Sigmoid colon (tissue), 7 donors: ENCODE data around the gene MYO10. TPM values are rescaled to one million over a fixed set of nuclear protein-coding genes. Genes with fewer than 3 reads are reported as not detected.
A peak's percentile ranks its signal among the peaks of the same experiment; 100 is the strongest.

Experiments used
- DNase-seq: peaks from one replicate; pipeline ENCODE4 v3.0.0-alpha.2; 2019
- H3K27ac ChIP-seq, 4 donors: fragments of 200-600 bp; sonication (generic); one replicate each; pipeline ENCODE4 v1.5.1; 2016 to 2019; ENCODE audit warnings: mild to moderate bottlenecking in 1 of 4
- H3K27me3 ChIP-seq, 3 donors: fragments of 200-600 bp; sonication (generic); one replicate each; pipeline ENCODE4 v1.5.1; 2019; ENCODE audit warnings: mild to moderate bottlenecking in 1 of 3
- H3K36me3 ChIP-seq, 4 donors: fragments of 200-600 bp; sonication (generic); one replicate each; pipeline ENCODE4 v1.5.1; 2016 to 2019
- H3K4me1 ChIP-seq, 4 donors: fragments of 200-600 bp; sonication (generic); one replicate each; pipeline ENCODE4 v1.5.1; 2017 to 2019
- H3K4me3 ChIP-seq, 4 donors: fragments of 200-600 bp; sonication (generic); one replicate each; pipeline ENCODE4 v1.5.1; 2017 to 2019; ENCODE audit warnings: mild to moderate bottlenecking in 2 of 4, moderate library complexity in 1 of 4
- H3K9me3 ChIP-seq, 4 donors: fragments of 200-600 bp in 3 of 4; sonication (generic) in 3 of 4; one replicate each; pipeline versions ENCODE4 v1.5.1 to v1.6.1; 2013 to 2019
- EP300 ChIP-seq, 4 donors: sonication (generic); formaldehyde crosslinking; IDR thresholded peaks; one replicate each; pipeline ENCODE4 v1.6.1; 2017; ENCODE audit warnings: antibody characterized with exemption in 4 of 4
- POLR2A ChIP-seq, 2 donors: fragments of 450-650 bp; IDR thresholded peaks; one replicate each; pipeline ENCODE4 v1.6.1; 2016; ENCODE audit warnings: antibody characterized with exemption in 2 of 2, mild to moderate bottlenecking in 2 of 2, moderate library complexity in 2 of 2
- POLR2AphosphoS5 ChIP-seq, 4 donors: sonication (generic); formaldehyde crosslinking; IDR thresholded peaks; one replicate each; pipeline ENCODE4 v1.6.1; 2017; ENCODE audit warnings: antibody characterized with exemption in 4 of 4
- WGBS, 2 donors: extraction: QIAGEN DNeasy Blood & Tissue Kit; methylation state at CpG; one replicate each; pipeline ENCODE4 v1.1.7; 2013; 5-methylcytosine and 5-hydroxymethylcytosine counted together
- intact Hi-C: fragments of 100-400 bp; cut with DNase I; formaldehyde crosslinking; loops from one replicate; pipeline ENCODE4 v1.15.1; 2023
- polyA plus RNA-seq, 3 donors: library from polyadenylated mRNA; stranded (reverse); fragments of 200-250 nt; gene quantifications; one replicate each; pipeline ENCODE4 v1.2.3, GENCODE V29; 2013
- total RNA-seq, 4 donors: library from RNA; depleted of rRNA; stranded (reverse); fragments of >200 nt; gene quantifications; one replicate each; pipeline ENCODE4 v1.1.0, GENCODE V29; 2016
- TF ChIP-seq, protein P1 (sequence below), 4 experiments: fragments of 450-650 bp in 3 of 4; fragments of 200-600 bp in 1 of 4; IDR thresholded peaks; one replicate each; pipeline ENCODE4 v1.5.1; 2016 to 2019; ENCODE audit warnings: antibody characterized with exemption in 4 of 4, mild to moderate bottlenecking in 3 of 4, moderate library complexity in 2 of 4
- donor health status: healthy with polysubstance abuse.
- donor health status: Bipolar disorder and iron deficiency.
- donor health status: healthy.

MYO10 gene
- total and polyA plus RNA-seq, 7 donors, result 3.9 to 20.3 (median 8.3) TPM

DNA sequence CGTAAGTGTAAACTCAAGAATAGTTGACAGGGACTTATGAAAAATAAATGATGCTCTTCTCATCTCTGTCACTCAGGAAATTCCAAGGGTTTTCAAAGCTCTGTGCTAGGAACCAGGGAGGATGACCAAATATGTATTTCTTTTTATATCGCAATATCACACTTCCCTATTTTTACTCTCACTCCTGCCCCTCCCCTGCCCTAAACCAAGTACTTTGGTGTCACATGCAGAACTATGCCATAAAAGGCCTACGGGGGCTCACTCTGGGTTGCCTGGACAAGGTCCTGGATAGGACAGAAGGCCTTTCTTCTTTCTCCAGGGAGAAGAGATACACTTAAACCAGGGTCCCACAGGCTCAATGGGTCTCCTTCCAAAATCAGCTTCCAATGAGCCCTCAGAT is 311.0 kb downstream of the MYO10 start:
- Histone ChIP-seq H3K4me3 (no peak overlapping the region), H3K4me1 (no peaks in the 10 kb centered on the region), H3K9me3 (no peaks in the 10 kb centered on the region), H3K27me3 (no peaks in the 10 kb centered on the region), H3K36me3 (no peaks in the 10 kb centered on the region), H3K27ac (no peak overlapping the region)
- TF ChIP-seq POLR2A (IDR thresholded peaks at IDR 0.05), result no peak
- TF ChIP-seq, protein P1, sequence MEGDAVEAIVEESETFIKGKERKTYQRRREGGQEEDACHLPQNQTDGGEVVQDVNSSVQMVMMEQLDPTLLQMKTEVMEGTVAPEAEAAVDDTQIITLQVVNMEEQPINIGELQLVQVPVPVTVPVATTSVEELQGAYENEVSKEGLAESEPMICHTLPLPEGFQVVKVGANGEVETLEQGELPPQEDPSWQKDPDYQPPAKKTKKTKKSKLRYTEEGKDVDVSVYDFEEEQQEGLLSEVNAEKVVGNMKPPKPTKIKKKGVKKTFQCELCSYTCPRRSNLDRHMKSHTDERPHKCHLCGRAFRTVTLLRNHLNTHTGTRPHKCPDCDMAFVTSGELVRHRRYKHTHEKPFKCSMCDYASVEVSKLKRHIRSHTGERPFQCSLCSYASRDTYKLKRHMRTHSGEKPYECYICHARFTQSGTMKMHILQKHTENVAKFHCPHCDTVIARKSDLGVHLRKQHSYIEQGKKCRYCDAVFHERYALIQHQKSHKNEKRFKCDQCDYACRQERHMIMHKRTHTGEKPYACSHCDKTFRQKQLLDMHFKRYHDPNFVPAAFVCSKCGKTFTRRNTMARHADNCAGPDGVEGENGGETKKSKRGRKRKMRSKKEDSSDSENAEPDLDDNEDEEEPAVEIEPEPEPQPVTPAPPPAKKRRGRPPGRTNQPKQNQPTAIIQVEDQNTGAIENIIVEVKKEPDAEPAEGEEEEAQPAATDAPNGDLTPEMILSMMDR (IDR thresholded peaks at IDR 0.05), result no peak
- no peak for TF ChIP-seq POLR2AphosphoS5 (IDR thresholded peaks at IDR 0.05)
- no peak for TF ChIP-seq EP300 (IDR thresholded peaks at IDR 0.05)
- WGBS, 2 donors, result 44 to 54% methylated on average over 3 of the region's 3 CpGs
- intact Hi-C loops, result no loop called here
- no peak for DNase-seq

DNA sequence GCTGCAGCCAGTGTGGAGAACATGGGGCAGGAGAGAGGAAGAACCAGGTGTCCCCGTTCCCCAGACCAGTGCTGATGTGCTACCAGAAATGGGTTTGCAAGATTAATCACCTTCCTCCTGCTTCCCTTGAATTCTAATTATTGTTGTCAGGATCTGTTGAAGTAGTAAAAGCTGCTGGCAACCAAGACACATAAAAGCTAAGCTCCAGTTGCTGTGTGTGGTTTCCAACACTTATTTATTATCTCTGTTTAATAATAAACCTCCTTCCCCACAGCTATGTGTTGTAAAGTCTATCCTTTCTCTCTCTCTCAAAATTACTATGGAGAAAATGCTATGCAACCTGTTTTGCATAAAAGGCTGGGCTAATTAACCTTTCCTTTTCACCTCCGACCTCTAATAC is 317.0 kb downstream of the MYO10 start:
- H3K4me1 ChIP-seq, result peaks cover 0 to 15% (median 7%) of the 10 kb centered on the region in 4 donors
- no peaks in the 10 kb centered on the region for H3K9me3 ChIP-seq
- no peaks in the 10 kb centered on the region for H3K36me3 ChIP-seq
- no peak for DNase-seq
- H3K27me3 ChIP-seq, result no peaks in the 10 kb centered on the region
- intact Hi-C loops, result loop anchor here (5.0 kb wide), 1 partner anchor 42 kb away; no protein-coding TSS in a partner anchor
- no peak overlapping the region for H3K4me3 ChIP-seq
- H3K27ac ChIP-seq, result no peak overlapping the region
- 82 to 90% methylated on average over 2 of the region's 2 CpGs for WGBS, 2 donors
- TF ChIP-seq, protein P1 (IDR thresholded peaks at IDR 0.05), result no peak
- no peak for TF ChIP-seq EP300 (IDR thresholded peaks at IDR 0.05)
- no peak for TF ChIP-seq POLR2AphosphoS5 (IDR thresholded peaks at IDR 0.05)
- no peak for TF ChIP-seq POLR2A (IDR thresholded peaks at IDR 0.05)

DNA sequence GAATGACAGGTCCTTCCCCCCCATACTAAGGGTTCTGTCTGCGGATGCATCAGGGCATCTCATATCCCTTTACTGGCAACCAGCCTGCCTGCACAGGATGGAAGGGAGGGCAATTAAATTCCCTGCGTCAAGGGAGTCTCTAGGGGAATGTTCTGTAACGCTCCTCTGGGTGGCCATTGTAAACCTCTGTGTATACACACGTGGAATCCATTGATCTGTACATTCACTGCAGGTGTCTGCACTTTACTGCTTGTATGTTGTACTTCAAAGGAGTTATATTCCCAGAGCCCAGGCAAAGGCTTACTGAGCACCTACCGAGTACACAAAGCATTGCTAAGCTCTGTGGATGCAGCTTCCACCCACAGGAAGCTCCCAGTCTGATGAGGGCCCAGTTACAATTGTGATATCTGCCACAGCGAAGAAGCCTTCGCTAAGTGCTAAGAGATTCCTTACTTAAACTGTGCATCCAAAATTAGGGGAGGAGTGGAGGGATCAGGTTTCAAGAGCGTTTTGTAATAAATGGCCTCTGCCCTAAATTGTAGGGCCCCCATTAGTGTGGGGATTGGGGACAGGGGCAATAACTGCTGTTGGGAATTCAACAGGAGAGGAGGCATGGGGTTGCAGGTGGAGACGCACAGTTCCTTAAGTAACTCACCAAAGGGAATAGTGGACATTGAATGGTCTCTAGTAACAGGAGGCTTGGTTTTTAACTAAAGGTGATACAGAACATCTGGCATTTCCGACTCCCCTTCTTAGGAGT is 317.8 kb downstream of the MYO10 start:
- H3K4me3 ChIP-seq, result no peak overlapping the region
- intact Hi-C loops, result loop anchor here (5.0 kb wide), 1 partner anchor 41 kb away; no protein-coding TSS in a partner anchor
- WGBS, 2 donors, result 57 to 68% methylated on average over 10 of the region's 10 CpGs

DNA sequence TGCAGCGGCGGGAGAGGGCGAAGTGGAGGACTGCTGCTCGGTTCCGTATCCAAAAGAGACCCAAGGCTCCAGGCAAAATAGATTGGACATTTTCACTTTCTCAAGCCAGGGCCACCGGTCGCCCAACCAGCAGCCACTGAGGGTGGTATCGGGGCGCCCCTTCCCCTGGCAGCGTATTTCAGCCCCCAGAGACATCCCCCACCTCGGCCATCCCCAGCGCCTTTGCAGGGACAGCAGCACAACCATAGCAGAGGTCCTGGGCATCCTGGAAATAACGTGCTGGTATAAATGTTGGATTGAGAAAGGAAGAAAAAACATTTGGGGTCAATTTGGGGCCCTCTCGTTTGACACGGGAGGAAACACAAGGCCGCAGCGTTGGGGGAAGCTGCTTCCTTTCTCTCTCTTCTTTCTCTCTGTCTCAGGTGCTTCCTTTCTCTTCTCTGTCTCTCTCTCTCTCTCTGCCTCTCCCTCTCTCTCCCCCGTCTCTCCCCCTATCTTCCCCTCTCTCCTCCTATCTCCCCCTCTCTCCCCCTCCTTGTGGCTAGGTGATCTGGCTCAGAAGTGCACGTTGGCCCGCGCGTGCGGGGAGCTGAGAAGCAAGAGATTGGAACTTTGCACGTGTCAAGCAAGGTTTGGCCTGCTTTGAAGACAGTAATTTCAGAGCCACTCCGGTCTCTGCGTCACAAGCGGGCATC is 318.7 kb downstream of the MYO10 start:
- WGBS, 2 donors, result 23 to 35% methylated on average over 27 of the region's 27 CpGs
- intact Hi-C loops, result loop anchor here (5.0 kb wide), 1 partner anchor 40 kb away; no protein-coding TSS in a partner anchor

More for the DNA sequence above, 317.8 kb downstream of the MYO10 start:
- H3K27ac ChIP-seq, result peak overlapping the region in 1 of 4 donors; percentile 69
- peaks cover 0 to 15% (median 7%) of the 10 kb centered on the region in 4 donors for H3K4me1 ChIP-seq
- no peaks in the 10 kb centered on the region for H3K27me3 ChIP-seq
- TF ChIP-seq POLR2A (IDR thresholded peaks at IDR 0.05) (no peak), EP300 (IDR thresholded peaks at IDR 0.05) (no peak), POLR2AphosphoS5 (IDR thresholded peaks at IDR 0.05) (no peak)
- TF ChIP-seq, protein P1 (IDR thresholded peaks at IDR 0.05), result no peak
- no peaks in the 10 kb centered on the region for H3K9me3 ChIP-seq
- H3K36me3 ChIP-seq, result no peaks in the 10 kb centered on the region
- DNase-seq, result no peak

More for the DNA sequence above, 318.7 kb downstream of the MYO10 start:
- Histone ChIP-seq H3K27me3 (no peaks in the 10 kb centered on the region), H3K4me3 (peak overlapping the region; percentile 42 to 92 (median 81)), H3K27ac (peak overlapping the region; percentile 64 to 76 (median 72)), H3K4me1 (peaks cover 0 to 15% (median 7%) of the 10 kb centered on the region in 4 donors), H3K36me3 (no peaks in the 10 kb centered on the region), H3K9me3 (no peaks in the 10 kb centered on the region)
- TF ChIP-seq POLR2A (IDR thresholded peaks at IDR 0.05), result no peak
- no peak for TF ChIP-seq EP300 (IDR thresholded peaks at IDR 0.05)
- TF ChIP-seq POLR2AphosphoS5 (IDR thresholded peaks at IDR 0.05), result no peak
- TF ChIP-seq, protein P1 (IDR thresholded peaks at IDR 0.05), result no peak
- no peak for DNase-seq
